Colonic mucosa (tissue), 4 donors: Measurements from ENCODE around the gene CNGA3. TPM values are rescaled to one million over a fixed set of nuclear protein-coding genes. Genes with fewer than 3 reads are reported as not detected.

Experiments used
- DNase-seq: peaks from one replicate; pipeline ENCODE4 v3.0.0-alpha.2; 2020
- H3K27ac ChIP-seq: fragments of 200-600 bp; one replicate; pipeline ENCODE4 v1.8.0; 2021
- H3K27me3 ChIP-seq: fragments of 200-600 bp; one replicate; pipeline ENCODE4 v1.8.0; 2021
- H3K36me3 ChIP-seq: fragments of 200-600 bp; one replicate; pipeline ENCODE4 v1.8.0; 2021
- H3K4me1 ChIP-seq: fragments of 200-600 bp; one replicate; pipeline ENCODE4 v1.8.0; 2021; ENCODE audit warnings: mild to moderate bottlenecking
- H3K4me3 ChIP-seq: fragments of 200-600 bp; one replicate; pipeline ENCODE4 v1.8.0; 2021
- H3K9ac ChIP-seq, 2 donors: one replicate each; pipeline ENCODE4 v1.7.0; 2013; ENCODE audit warnings: control low read depth in 2 of 2, low read depth in 2 of 2, low read length in 2 of 2
- H3K9me3 ChIP-seq: fragments of 200-600 bp; one replicate; pipeline ENCODE4 v1.8.0; 2021
- CTCF ChIP-seq: fragments of 200-600 bp; IDR thresholded peaks from one replicate; pipeline ENCODE4 v1.8.0; 2022; ENCODE audit warnings: antibody characterized with exemption, mild to moderate bottlenecking
- intact Hi-C: fragments of 100-400 bp; cut with DNase I; formaldehyde crosslinking; loops from one replicate; pipeline ENCODE4 v1.14.1; 2022
- total RNA-seq, 2 donors: library from RNA; stranded (reverse); fragmentation: NEBNext Ultra II Directional in 1 of 2; extraction: Animal tissue kit (Norgen Biotek cat#: 25700) in 1 of 2; gene quantifications; one replicate each; pipeline ENCODE4 v1.2.1, GENCODE V29; 2021
- donor health status: healthy.
- donor health status: DM: no; HTN: no; CAD: no.
- donor health status: DM: no; HTN: no; CAD: no.

The CNGA3 gene
- total RNA-seq, 2 donors from 2014 or later = 0.20 to 0.35 TPM

DNA sequence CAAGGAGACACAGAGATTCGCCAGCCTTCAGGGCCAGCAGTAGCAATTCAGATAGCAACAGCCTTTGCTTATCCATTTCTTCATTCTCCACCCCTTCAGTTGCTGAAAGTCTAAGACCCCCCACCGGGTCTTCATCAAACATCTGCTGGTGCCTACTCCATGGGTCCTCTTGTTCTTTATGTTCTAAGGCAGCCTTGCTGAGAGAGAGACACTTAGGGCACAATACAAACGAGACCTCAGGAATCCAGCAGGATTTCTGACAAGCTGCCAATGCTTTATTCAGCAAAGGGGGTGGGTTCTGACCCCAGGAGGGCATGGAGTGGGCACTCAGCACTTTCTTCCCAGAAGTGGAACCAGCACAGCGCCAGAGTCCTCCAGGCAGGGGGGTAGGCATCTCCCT lies 36.2 kb upstream of the CNGA3 start:
- intact Hi-C loops = no loop called here
- no peak for TF ChIP-seq CTCF
- Histone ChIP-seq H3K27ac (no peak overlapping the region), H3K4me3 (no peak overlapping the region), H3K4me1 (no peaks in the 10 kb centered on the region), H3K36me3 (no peaks in the 10 kb centered on the region), H3K27me3 (no peaks in the 10 kb centered on the region), H3K9ac (no peak overlapping the region), H3K9me3 (no peaks in the 10 kb centered on the region)
- no peak for DNase-seq

DNA sequence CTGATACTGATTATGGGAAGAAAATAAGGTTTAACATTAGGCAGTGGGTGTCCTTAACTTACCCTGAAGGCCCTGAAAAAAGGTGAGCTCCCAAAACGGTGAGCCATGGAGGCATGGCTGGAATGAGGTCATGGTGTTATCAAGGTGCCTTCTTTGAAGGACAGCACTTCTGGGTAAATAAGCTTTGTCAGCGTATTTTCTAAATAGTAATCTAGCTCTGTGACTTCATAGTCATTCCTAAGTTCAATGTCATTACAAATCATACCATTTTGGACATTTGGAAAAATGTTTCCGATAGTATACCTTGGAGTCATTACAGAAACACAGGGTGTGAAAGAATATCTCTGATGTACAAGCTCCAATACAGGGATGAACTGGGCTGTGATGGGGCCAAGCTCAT lies 35.2 kb upstream of the CNGA3 start:
- Histone ChIP-seq H3K4me1 (no peaks in the 10 kb centered on the region), H3K27me3 (no peaks in the 10 kb centered on the region), H3K9me3 (no peaks in the 10 kb centered on the region), H3K9ac (no peak overlapping the region), H3K4me3 (no peak overlapping the region), H3K27ac (no peak overlapping the region), H3K36me3 (no peaks in the 10 kb centered on the region)
- no peak for DNase-seq
- intact Hi-C loops = no loop called here
- no peak for TF ChIP-seq CTCF

- Histone ChIP-seq H3K36me3 (no peaks in the 10 kb centered on the region), H3K4me3 (no peak overlapping the region), H3K9ac (no peak overlapping the region), H3K9me3 (no peaks in the 10 kb centered on the region), H3K27me3 (no peaks in the 10 kb centered on the region), H3K27ac (no peak overlapping the region), H3K4me1 (no peaks in the 10 kb centered on the region)
- intact Hi-C loops = no loop called here
- no peak for DNase-seq
- TF ChIP-seq CTCF = no peak
Observed at GRCh38 chr2:98311771-98312545, 34.3 kb upstream of the CNGA3 start.

GRCh38 chr2:98313492-98314250 lies 32.6 kb upstream of the CNGA3 start:
- Histone ChIP-seq H3K4me3 (no peak overlapping the region), H3K36me3 (no peaks in the 10 kb centered on the region), H3K4me1 (no peaks in the 10 kb centered on the region), H3K9ac (no peak overlapping the region), H3K27me3 (no peaks in the 10 kb centered on the region), H3K27ac (no peak overlapping the region), H3K9me3 (no peaks in the 10 kb centered on the region)
- no peak for DNase-seq
- intact Hi-C loops = no loop called here
- TF ChIP-seq CTCF = no peak

DNA sequence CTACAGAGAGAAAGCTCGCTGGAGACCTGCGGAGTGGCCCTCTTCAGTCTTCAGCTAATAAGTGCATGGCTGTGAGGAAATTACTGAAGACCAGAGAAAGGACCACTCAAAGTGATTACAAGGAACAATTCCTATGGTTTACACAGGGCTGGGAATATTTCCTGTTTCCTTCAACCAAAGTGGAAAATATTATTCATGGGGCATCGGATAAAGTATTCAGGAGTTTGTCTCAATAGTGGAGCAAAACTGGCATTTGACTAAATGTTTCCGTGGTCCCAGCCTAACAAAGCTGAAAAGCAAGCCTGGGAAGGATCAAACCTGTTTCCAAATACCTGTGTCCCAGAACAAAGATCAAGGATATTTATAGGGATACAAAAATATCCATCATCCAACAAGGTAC lies 32.0 kb upstream of the CNGA3 start:
- Histone ChIP-seq H3K4me1 (no peaks in the 10 kb centered on the region), H3K4me3 (no peak overlapping the region), H3K27me3 (no peaks in the 10 kb centered on the region), H3K9ac (no peak overlapping the region), H3K36me3 (no peaks in the 10 kb centered on the region), H3K9me3 (no peaks in the 10 kb centered on the region), H3K27ac (no peak overlapping the region)
- no peak for TF ChIP-seq CTCF
- no peak for DNase-seq
- intact Hi-C loops = no loop called here
